Sigmoid colon (tissue), 7 donors: ENCODE results near the gene CDC37L1. TPM values are rescaled to one million over a fixed set of nuclear protein-coding genes. Genes with fewer than 3 reads are reported as not detected.

Experiments used
- DNase-seq: peaks from one replicate; pipeline ENCODE4 v3.0.0-alpha.2; 2019
- H3K27ac ChIP-seq, 4 donors: fragments of 200-600 bp; sonication (generic); one replicate each; pipeline ENCODE4 v1.5.1; 2016 to 2019; ENCODE audit warnings: mild to moderate bottlenecking in 1 of 4
- H3K27me3 ChIP-seq, 3 donors: fragments of 200-600 bp; sonication (generic); one replicate each; pipeline ENCODE4 v1.5.1; 2019; ENCODE audit warnings: mild to moderate bottlenecking in 1 of 3
- H3K36me3 ChIP-seq, 4 donors: fragments of 200-600 bp; sonication (generic); one replicate each; pipeline ENCODE4 v1.5.1; 2016 to 2019
- H3K4me1 ChIP-seq, 4 donors: fragments of 200-600 bp; sonication (generic); one replicate each; pipeline ENCODE4 v1.5.1; 2017 to 2019
- H3K4me3 ChIP-seq, 4 donors: fragments of 200-600 bp; sonication (generic); one replicate each; pipeline ENCODE4 v1.5.1; 2017 to 2019; ENCODE audit warnings: mild to moderate bottlenecking in 2 of 4, moderate library complexity in 1 of 4
- H3K9me3 ChIP-seq, 4 donors: fragments of 200-600 bp in 3 of 4; sonication (generic) in 3 of 4; one replicate each; pipeline versions ENCODE4 v1.5.1 to v1.6.1; 2013 to 2019
- EP300 ChIP-seq, 4 donors: sonication (generic); formaldehyde crosslinking; IDR thresholded peaks; one replicate each; pipeline ENCODE4 v1.6.1; 2017; ENCODE audit warnings: antibody characterized with exemption in 4 of 4
- POLR2A ChIP-seq, 2 donors: fragments of 450-650 bp; IDR thresholded peaks; one replicate each; pipeline ENCODE4 v1.6.1; 2016; ENCODE audit warnings: antibody characterized with exemption in 2 of 2, mild to moderate bottlenecking in 2 of 2, moderate library complexity in 2 of 2
- POLR2AphosphoS5 ChIP-seq, 4 donors: sonication (generic); formaldehyde crosslinking; IDR thresholded peaks; one replicate each; pipeline ENCODE4 v1.6.1; 2017; ENCODE audit warnings: antibody characterized with exemption in 4 of 4
- WGBS, 2 donors: extraction: QIAGEN DNeasy Blood & Tissue Kit; methylation state at CpG; one replicate each; pipeline ENCODE4 v1.1.7; 2013; 5-methylcytosine and 5-hydroxymethylcytosine counted together
- intact Hi-C: fragments of 100-400 bp; cut with DNase I; formaldehyde crosslinking; loops from one replicate; pipeline ENCODE4 v1.15.1; 2023
- polyA plus RNA-seq, 3 donors: library from polyadenylated mRNA; stranded (reverse); fragments of 200-250 nt; gene quantifications; one replicate each; pipeline ENCODE4 v1.2.3, GENCODE V29; 2013
- total RNA-seq, 4 donors: library from RNA; depleted of rRNA; stranded (reverse); fragments of >200 nt; gene quantifications; one replicate each; pipeline ENCODE4 v1.1.0, GENCODE V29; 2016
- TF ChIP-seq, protein P1 (sequence below), 4 experiments: fragments of 450-650 bp in 3 of 4; fragments of 200-600 bp in 1 of 4; IDR thresholded peaks; one replicate each; pipeline ENCODE4 v1.5.1; 2016 to 2019; ENCODE audit warnings: antibody characterized with exemption in 4 of 4, mild to moderate bottlenecking in 3 of 4, moderate library complexity in 2 of 4
- donor health status: healthy with polysubstance abuse.
- donor health status: Bipolar disorder and iron deficiency.
- donor health status: healthy.

The CDC37L1 gene
- total and polyA plus RNA-seq, 7 donors: 8.4 to 40.6 (median 30.7) TPM

DNA sequence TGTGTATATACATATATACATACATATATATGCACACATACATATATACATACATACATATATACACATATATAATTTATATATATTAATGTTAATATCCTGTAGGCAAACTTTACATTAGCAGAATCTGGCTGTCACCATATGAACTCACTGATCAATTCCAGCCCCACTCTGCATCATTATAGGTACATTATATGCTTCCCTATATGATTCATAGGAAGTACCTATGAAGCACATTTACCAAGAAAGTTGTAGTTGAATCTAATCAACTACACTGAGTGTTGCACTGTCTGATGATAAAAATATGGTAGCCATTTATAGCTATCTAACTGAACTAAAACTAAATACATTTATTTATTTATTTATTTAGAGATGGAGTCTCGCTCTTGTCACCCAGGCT is 7.6 kb upstream of the CDC37L1 start:
- H3K4me3 ChIP-seq: no peak overlapping the region
- H3K4me1 ChIP-seq: peaks cover 0 to 6% (median 1%) of the 10 kb centered on the region in 4 donors
- 96 to 98% methylated on average over 1 of the region's 1 CpG for WGBS, 2 donors
- no peaks in the 10 kb centered on the region for H3K36me3 ChIP-seq
- H3K27ac ChIP-seq: no peak overlapping the region
- TF ChIP-seq EP300 (IDR thresholded peaks at IDR 0.05) (no peak), POLR2A (IDR thresholded peaks at IDR 0.05) (no peak), POLR2AphosphoS5 (IDR thresholded peaks at IDR 0.05) (no peak)
- TF ChIP-seq, protein P1, sequence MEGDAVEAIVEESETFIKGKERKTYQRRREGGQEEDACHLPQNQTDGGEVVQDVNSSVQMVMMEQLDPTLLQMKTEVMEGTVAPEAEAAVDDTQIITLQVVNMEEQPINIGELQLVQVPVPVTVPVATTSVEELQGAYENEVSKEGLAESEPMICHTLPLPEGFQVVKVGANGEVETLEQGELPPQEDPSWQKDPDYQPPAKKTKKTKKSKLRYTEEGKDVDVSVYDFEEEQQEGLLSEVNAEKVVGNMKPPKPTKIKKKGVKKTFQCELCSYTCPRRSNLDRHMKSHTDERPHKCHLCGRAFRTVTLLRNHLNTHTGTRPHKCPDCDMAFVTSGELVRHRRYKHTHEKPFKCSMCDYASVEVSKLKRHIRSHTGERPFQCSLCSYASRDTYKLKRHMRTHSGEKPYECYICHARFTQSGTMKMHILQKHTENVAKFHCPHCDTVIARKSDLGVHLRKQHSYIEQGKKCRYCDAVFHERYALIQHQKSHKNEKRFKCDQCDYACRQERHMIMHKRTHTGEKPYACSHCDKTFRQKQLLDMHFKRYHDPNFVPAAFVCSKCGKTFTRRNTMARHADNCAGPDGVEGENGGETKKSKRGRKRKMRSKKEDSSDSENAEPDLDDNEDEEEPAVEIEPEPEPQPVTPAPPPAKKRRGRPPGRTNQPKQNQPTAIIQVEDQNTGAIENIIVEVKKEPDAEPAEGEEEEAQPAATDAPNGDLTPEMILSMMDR (IDR thresholded peaks at IDR 0.05): no peak
- no peaks in the 10 kb centered on the region for H3K27me3 ChIP-seq
- no peak for DNase-seq
- intact Hi-C loops: loop anchor here (10.0 kb wide), 1 partner anchor 313 kb away; the partner anchor contains the start of gene JAK2
- H3K9me3 ChIP-seq: no peaks in the 10 kb centered on the region

DNA sequence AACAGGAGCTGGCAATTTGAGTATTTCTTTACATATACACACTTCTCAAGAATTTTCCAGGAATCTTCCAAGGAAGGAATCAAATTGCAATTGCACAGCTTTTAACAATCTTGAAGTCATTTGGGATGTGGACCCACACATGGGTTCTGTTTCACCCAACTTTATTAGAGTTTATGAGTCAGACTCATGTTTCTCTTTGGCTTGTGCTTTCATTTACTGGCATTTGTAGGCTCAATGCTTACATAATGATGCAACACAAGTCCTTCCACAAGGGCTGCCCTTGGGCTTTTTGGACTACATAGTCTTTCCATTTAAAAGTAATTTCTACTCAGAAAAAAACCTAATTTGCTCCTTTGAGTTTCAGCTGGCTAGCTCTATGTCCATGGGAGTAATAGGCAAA is 4.6 kb upstream of the CDC37L1 start:
- H3K9me3 ChIP-seq: no peaks in the 10 kb centered on the region
- H3K27me3 ChIP-seq: no peaks in the 10 kb centered on the region
- H3K4me1 ChIP-seq: peaks cover 0 to 13% (median 6%) of the 10 kb centered on the region in 4 donors
- H3K27ac ChIP-seq: peak overlapping the region in 3 of 4 donors; percentile 38 to 73 (median 50)
- no peaks in the 10 kb centered on the region for H3K36me3 ChIP-seq
- H3K4me3 ChIP-seq: no peak overlapping the region
- intact Hi-C loops: loop anchor here (5.0 to 10.0 kb wide), 3 partner anchors 118 to 953 kb away; partner anchors contain the start of genes JAK2, RCL1 and RIC1
- no peak for DNase-seq
- TF ChIP-seq POLR2AphosphoS5 (IDR thresholded peaks at IDR 0.05): peak in 3 of 4 donors; percentile 40 to 65 (median 45)
- TF ChIP-seq EP300 (IDR thresholded peaks at IDR 0.05): peak in 1 of 4 donors; percentile 29
- TF ChIP-seq, protein P1 (IDR thresholded peaks at IDR 0.05): no peak
- TF ChIP-seq POLR2A (IDR thresholded peaks at IDR 0.05): no peak

DNA sequence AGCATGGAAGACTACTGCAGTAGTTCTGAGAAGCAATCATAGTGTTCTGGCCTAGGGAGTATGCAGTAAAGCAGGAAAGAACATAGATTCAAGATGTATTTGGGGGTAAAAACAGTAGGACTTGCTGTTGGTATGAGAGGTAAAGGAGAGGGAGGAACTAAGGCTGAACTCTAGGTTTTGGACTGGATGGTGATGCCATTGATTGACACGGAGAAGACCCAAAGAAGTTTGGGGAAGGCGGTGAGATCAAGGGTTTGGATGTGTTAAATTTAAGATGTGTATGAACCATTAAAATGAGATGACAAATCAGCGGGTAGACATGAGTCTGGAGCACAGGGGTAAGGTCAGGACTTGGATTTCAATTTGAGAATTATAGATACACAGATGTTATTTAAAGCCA is 2.0 kb upstream of the CDC37L1 start:
- intact Hi-C loops: loop anchor here (5.0 to 10.0 kb wide), 3 partner anchors 115 to 950 kb away; partner anchors contain the start of genes JAK2, RCL1 and RIC1

DNA sequence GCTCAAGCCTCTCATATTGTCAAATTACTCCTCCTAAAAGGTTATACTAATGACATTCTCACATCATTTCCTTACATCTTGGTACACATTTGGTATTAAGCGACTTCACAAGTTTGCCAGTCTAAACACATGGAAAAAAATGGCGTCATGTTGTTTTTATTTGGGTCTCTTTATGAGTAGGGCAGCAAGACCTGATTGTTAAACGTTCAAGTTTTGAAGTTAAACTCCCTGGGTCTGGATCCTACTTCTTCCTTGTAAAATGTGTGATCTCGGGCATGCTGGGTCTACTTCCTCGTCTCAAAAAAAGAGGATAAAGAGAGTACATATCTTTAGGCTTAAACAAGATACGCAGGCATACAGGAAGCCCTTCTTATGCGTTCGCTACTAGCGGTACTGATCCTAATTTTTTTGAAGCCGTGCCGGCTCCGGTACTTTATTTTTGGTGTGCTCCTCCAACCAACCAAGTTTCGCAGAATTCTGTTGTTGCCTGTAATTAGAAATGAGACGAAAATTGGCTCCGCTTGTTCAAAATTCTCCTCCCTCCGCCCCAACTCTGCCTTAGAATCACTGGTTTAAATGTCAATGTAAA is 596 bp upstream of the CDC37L1 start:
- H3K4me3 ChIP-seq: peak overlapping the region; percentile 69 to 96 (median 82)
- H3K27ac ChIP-seq: peak overlapping the region; percentile 93 to 99 (median 98)
- TF ChIP-seq EP300 (IDR thresholded peaks at IDR 0.05) (no peak), POLR2A (IDR thresholded peaks at IDR 0.05) (no peak)
- H3K9me3 ChIP-seq: no peaks in the 10 kb centered on the region
- 0 to 1% methylated on average over 16 of the region's 16 CpGs for WGBS, 2 donors
- no peaks in the 10 kb centered on the region for H3K36me3 ChIP-seq
- no peaks in the 10 kb centered on the region for H3K27me3 ChIP-seq
- intact Hi-C loops: loop anchor here (1.0 to 10.0 kb wide), 5 partner anchors 16 to 949 kb away; partner anchors contain the start of genes JAK2, PLPP6, RCL1 and RIC1
- no peak for DNase-seq
- peaks cover 0 to 36% (median 21%) of the 10 kb centered on the region in 4 donors for H3K4me1 ChIP-seq

More for the DNA sequence above, 2.0 kb upstream of the CDC37L1 start:
- DNase-seq: no peak
- TF ChIP-seq EP300 (IDR thresholded peaks at IDR 0.05): no peak
- TF ChIP-seq, protein P1 (IDR thresholded peaks at IDR 0.05): no peak
- no peak for TF ChIP-seq POLR2AphosphoS5 (IDR thresholded peaks at IDR 0.05)
- no peak for TF ChIP-seq POLR2A (IDR thresholded peaks at IDR 0.05)
- Histone ChIP-seq H3K4me1 (peaks cover 0 to 28% (median 16%) of the 10 kb centered on the region in 4 donors), H3K36me3 (no peaks in the 10 kb centered on the region), H3K27me3 (no peaks in the 10 kb centered on the region), H3K4me3 (no peak overlapping the region), H3K27ac (peak overlapping the region in 2 of 4 donors; percentile 93 to 99), H3K9me3 (no peaks in the 10 kb centered on the region)
- 52 to 81% methylated on average over 3 of the region's 3 CpGs for WGBS, 2 donors

DNA sequence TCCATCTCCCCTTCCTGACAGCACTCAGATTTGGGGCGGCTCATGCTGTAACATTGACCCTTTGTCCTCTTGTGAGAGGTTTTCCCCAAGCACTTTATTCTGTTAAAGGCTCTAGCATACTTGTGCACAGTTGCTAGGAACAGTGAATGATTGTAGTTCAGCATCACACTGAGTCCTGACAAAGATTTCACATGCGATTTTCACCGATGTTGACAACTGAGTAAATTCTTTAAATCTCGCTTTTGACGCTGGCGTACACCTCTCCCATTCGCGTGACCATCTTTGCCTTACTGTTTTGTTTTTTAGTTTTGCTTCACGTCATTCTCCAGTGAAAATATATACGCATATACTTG is 780 bp downstream of the CDC37L1 start:
- no peak for DNase-seq
- intact Hi-C loops: loop anchor here (10.0 kb wide), 1 partner anchor 385 kb away; no protein-coding TSS in a partner anchor
- H3K4me3 ChIP-seq: peak overlapping the region; percentile 69 to 96 (median 82)
- H3K4me1 ChIP-seq: peaks cover 0 to 45% (median 28%) of the 10 kb centered on the region in 4 donors
- H3K9me3 ChIP-seq: no peaks in the 10 kb centered on the region
- H3K27ac ChIP-seq: peak overlapping the region; percentile 93 to 99 (median 98)
- TF ChIP-seq, protein P1 (IDR thresholded peaks at IDR 0.05): no peak
- no peak for TF ChIP-seq POLR2AphosphoS5 (IDR thresholded peaks at IDR 0.05)
- peaks cover 0 to 4% (median 0%) of the 10 kb centered on the region in 4 donors for H3K36me3 ChIP-seq
- no peaks in the 10 kb centered on the region for H3K27me3 ChIP-seq
- WGBS, 2 donors: 1 to 4% methylated on average over 10 of the region's 10 CpGs
